Osteocyte (in vitro differentiated cells): Measurements from ENCODE around the gene BPIFB3. TPM values are rescaled to one million over a fixed set of nuclear protein-coding genes. Genes with fewer than 3 reads are reported as not detected.
"Not testable (repeated sequence)": the region's sequence is repeated elsewhere in the genome, so short reads cannot be mapped to it uniquely, and the experiment has no call there.

Source experiments
- DNase-seq: peaks from one replicate; pipeline ENCODE4 v3.0.0; 2021; ENCODE audit warnings: mixed read lengths; ENCODE audit not compliant: unreplicated experiment; ENCODE audit errors: extremely low spot score
- H3K27ac Mint-ChIP-seq: one replicate; pipeline ENCODE4 v1.8.0; 2021; ENCODE audit warnings: mild to moderate bottlenecking, mixed read lengths; ENCODE audit not compliant: unreplicated experiment
- H3K27me3 Mint-ChIP-seq: one replicate; pipeline ENCODE4 v1.8.0; 2021; ENCODE audit warnings: mixed read lengths; ENCODE audit not compliant: unreplicated experiment
- H3K36me3 Mint-ChIP-seq: one replicate; pipeline ENCODE4 v1.8.0; 2021; ENCODE audit warnings: mixed read lengths; ENCODE audit not compliant: unreplicated experiment
- H3K4me1 Mint-ChIP-seq: one replicate; pipeline ENCODE4 v1.8.0; 2021; ENCODE audit warnings: mixed read lengths; ENCODE audit not compliant: unreplicated experiment
- H3K4me3 Mint-ChIP-seq: one replicate; pipeline ENCODE4 v1.8.0; 2021; ENCODE audit warnings: mild to moderate bottlenecking, moderate library complexity, mixed read lengths; ENCODE audit not compliant: unreplicated experiment
- H3K9me3 Mint-ChIP-seq: one replicate; pipeline ENCODE4 v1.8.0; 2021; ENCODE audit warnings: mixed read lengths; ENCODE audit not compliant: unreplicated experiment
- CTCF ChIP-seq: fragments of 200-600 bp; sonication (generic); IDR thresholded peaks from 2 replicates; pipeline ENCODE4 v1.5.0; 2021; ENCODE audit warnings: antibody characterized with exemption, mild to moderate bottlenecking, moderate library complexity
- total RNA-seq: library from RNA; stranded (reverse); gene quantifications from 2 replicates; pipeline ENCODE4 v1.2.1, GENCODE V29; 2021

BPIFB3 gene
- total RNA-seq, 1 donor from 2014 or later, result not detected

- no peaks in the 10 kb centered on the region for H3K36me3 Mint-ChIP-seq
- peaks cover 6% of the 10 kb centered on the region for H3K27me3 Mint-ChIP-seq
- DNase-seq, result no peak
- no peaks in the 10 kb centered on the region for H3K4me1 Mint-ChIP-seq
- H3K4me3 Mint-ChIP-seq, result no peak overlapping the region
- TF ChIP-seq CTCF, result no peak
- H3K27ac Mint-ChIP-seq, result no peak overlapping the region
- peaks cover 12% of the 10 kb centered on the region for H3K9me3 Mint-ChIP-seq
These were observed 11.3 kb upstream of the BPIFB3 start for GRCh38 chr20:33042430-33042829.

- Mint-ChIP-seq H3K9me3 (peaks cover 12% of the 10 kb centered on the region), H3K27me3 (peaks cover 1% of the 10 kb centered on the region), H3K36me3 (no peaks in the 10 kb centered on the region), H3K4me1 (no peaks in the 10 kb centered on the region), H3K27ac (no peak overlapping the region), H3K4me3 (no peak overlapping the region)
- DNase-seq, result no peak
- no peak for TF ChIP-seq CTCF
These were observed 10.5 kb upstream of the BPIFB3 start for GRCh38 chr20:33042983-33043730.

GRCh38 chr20:33043731-33044181, 9.9 kb upstream of the BPIFB3 start:
- no peak overlapping the region for H3K27ac Mint-ChIP-seq
- no peaks in the 10 kb centered on the region for H3K27me3 Mint-ChIP-seq
- H3K4me3 Mint-ChIP-seq, result no peak overlapping the region
- no peak for DNase-seq
- H3K4me1 Mint-ChIP-seq, result no peaks in the 10 kb centered on the region
- TF ChIP-seq CTCF, result no peak
- H3K9me3 Mint-ChIP-seq, result peaks cover 12% of the 10 kb centered on the region
- no peaks in the 10 kb centered on the region for H3K36me3 Mint-ChIP-seq

- H3K27ac Mint-ChIP-seq, H3K4me3 Mint-ChIP-seq, H3K27me3 Mint-ChIP-seq, DNase-seq, H3K4me1 Mint-ChIP-seq, H3K36me3 Mint-ChIP-seq: not testable (repeated sequence)
- H3K9me3 Mint-ChIP-seq, result peaks cover 12% of the 10 kb centered on the region
These were observed 8.5 kb upstream of the BPIFB3 start for GRCh38 chr20:33045129-33045721.

GRCh38 chr20:33046412-33046811, 7.3 kb upstream of the BPIFB3 start:
- no peak for DNase-seq
- H3K36me3 Mint-ChIP-seq, result no peaks in the 10 kb centered on the region
- H3K4me1 Mint-ChIP-seq, result no peaks in the 10 kb centered on the region
- TF ChIP-seq CTCF, result no peak
- no peaks in the 10 kb centered on the region for H3K27me3 Mint-ChIP-seq
- no peak overlapping the region for H3K27ac Mint-ChIP-seq
- H3K9me3 Mint-ChIP-seq, result peaks cover 12% of the 10 kb centered on the region
- H3K4me3 Mint-ChIP-seq, result no peak overlapping the region
